K562 (cell line): Measurements from ENCODE around the gene EPHA4. TPM values are rescaled to one million over a fixed set of nuclear protein-coding genes. Genes with fewer than 3 reads are reported as not detected.

Experiments used
- ATAC-seq: fragments of 200-7000 bp; cut with Tn5 transposase; 3 replicates; pipeline ENCODE4 v1.9.1; 2020; ENCODE audit warnings: moderate library complexity
- BruUV-seq: library from RNA; stranded (reverse); fragments of 400-500 nt; replicated peaks from 2 replicates; lab custom pipeline; 2021; lab: Mats Ljungman, UMichigan
- CTCF ChIA-PET: fragments of 300-600 bp; formaldehyde crosslinking; extraction: SDS; loops from one replicate; lab custom pipeline; 2021; ENCODE audit warnings: low intra/inter-chr PET ratio; lab: Yijun Ruan, JAX
- POLR2A ChIA-PET: fragments of 300-600, 350-650 bp; sonication (Branson Sonifier 250); formaldehyde crosslinking; extraction: SDS; loops from one replicate; lab custom pipeline; 2021; ENCODE audit warnings: antibody characterized with exemption, inconsistent platforms; lab: Yijun Ruan, JAX
- DNase-seq, 4 experiments: peaks; one replicate each; pipeline versions ENCODE4 v3.0.0 to v3.0.0-alpha.2; 2011 to 2018; ENCODE audit warnings: low spot score in 3 of 4, mixed read lengths in 3 of 4; ENCODE audit errors: extremely low read depth in 1 of 4
- FAIRE-seq: peaks from 2 replicates; lab custom pipeline; 2011; peaks lifted over from hg19 to GRCh38; lab: Jason Lieb, UNC
- H2AFZ ChIP-seq: 2 replicates; pipeline ENCODE4 v1.6.0; 2011; ENCODE audit warnings: low read depth, low read length, control low read depth, inconsistent platforms
- H3K27ac ChIP-seq: fragments of 200-600 bp; 3 replicates; pipeline ENCODE4 v1.8.0; 2011; ENCODE audit warnings: low read depth, mild to moderate bottlenecking, control low read depth, inconsistent platforms, low read length, moderate library complexity, mixed read lengths; ENCODE audit errors: extremely low read depth
- H3K27me3 ChIP-seq, 2 experiments: fragments of 300-600 bp in 1 of 2; 2 replicates in 1 of 2; 3 replicates in 1 of 2; pipeline versions ENCODE4 v1.6.0 to v1.8.0; 2011; ENCODE audit warnings: inconsistent platforms in 2 of 2, low read length in 2 of 2, mild to moderate bottlenecking in 1 of 2, mixed read lengths in 1 of 2, moderate library complexity in 1 of 2; ENCODE audit not compliant: control insufficient read depth in 2 of 2, insufficient read depth in 2 of 2
- H3K36me3 ChIP-seq: fragments of 300-600 bp; 3 replicates; pipeline ENCODE4 v1.8.0; 2011; ENCODE audit warnings: mild to moderate bottlenecking, low read length, inconsistent platforms; ENCODE audit not compliant: control insufficient read depth, insufficient read depth
- H3K4me1 ChIP-seq, 2 experiments: fragments of 200-600 bp in 1 of 2; replicated peaks in 1 of 2; 2 replicates in 1 of 2; 3 replicates in 1 of 2; pipeline versions ENCODE4 v1.5.1 to v1.8.0; 2011; ENCODE audit warnings: inconsistent platforms in 2 of 2, low read length in 2 of 2, mild to moderate bottlenecking in 1 of 2, mixed read lengths in 1 of 2, moderate library complexity in 1 of 2; ENCODE audit not compliant: control insufficient read depth in 2 of 2, insufficient read depth in 2 of 2
- H3K4me2 ChIP-seq: 2 replicates; pipeline ENCODE4 v1.6.1; 2011; ENCODE audit warnings: low read length, control low read depth, inconsistent platforms, mixed read lengths; ENCODE audit not compliant: insufficient read depth
- H3K4me3 ChIP-seq: fragments of 200-600 bp; sonication (generic), shearing (Covaris generic); 2 replicates; pipeline ENCODE4 v1.5.1; 2016; ENCODE audit warnings: control low read depth, inconsistent platforms
- H3K79me2 ChIP-seq: fragments of 200-600 bp; 3 replicates; pipeline ENCODE4 v1.8.0; 2011; ENCODE audit warnings: low read length, inconsistent platforms; ENCODE audit not compliant: control insufficient read depth, insufficient read depth
- H3K9ac ChIP-seq, 2 experiments: 2 replicates each; pipeline versions ENCODE4 v1.6.0 to v1.6.1; 2011; ENCODE audit warnings: low read depth in 2 of 2, low read length in 2 of 2, control low read depth in 1 of 2, inconsistent platforms in 1 of 2, mild to moderate bottlenecking in 1 of 2, mixed read lengths in 1 of 2; ENCODE audit not compliant: insufficient read depth in 1 of 2
- H3K9me1 ChIP-seq: one replicate; pipeline ENCODE4 v1.6.0; 2011; ENCODE audit warnings: inconsistent platforms, mild to moderate bottlenecking, low read length, moderate library complexity; ENCODE audit not compliant: control insufficient read depth, insufficient read depth
- H3K9me3 ChIP-seq: replicated peaks from 2 replicates; pipeline ENCODE4 v1.5.1; 2011; ENCODE audit warnings: low read depth, low read length, inconsistent platforms; ENCODE audit not compliant: control insufficient read depth, insufficient read depth
- H4K20me1 ChIP-seq: replicated peaks from 2 replicates; pipeline ENCODE4 v1.6.1; 2011; ENCODE audit warnings: low read length, inconsistent platforms, mixed read lengths; ENCODE audit not compliant: control insufficient read depth, insufficient read depth
- C11orf30 ChIP-seq: fragments of 450-650 bp; IDR thresholded peaks from 2 replicates; pipeline ENCODE4 v1.6.1; 2016; ENCODE audit warnings: low read depth, mild to moderate bottlenecking
- CREM ChIP-seq: IDR thresholded peaks from 2 replicates; pipeline ENCODE4 v1.6.1; 2014; ENCODE audit warnings: antibody characterized with exemption, low read depth
- EP300 ChIP-seq: IDR thresholded peaks from 2 replicates; pipeline ENCODE4 v1.6.1; 2012; ENCODE audit warnings: low read length, improper control_type of control experiment
- EZH2 ChIP-seq: IDR thresholded peaks from 2 replicates; pipeline ENCODE4 v1.6.1; 2012; ENCODE audit warnings: low read depth, mild to moderate bottlenecking, inconsistent platforms, low read length, borderline replicate concordance
- FOXK1 ChIP-seq: sonication (generic); formaldehyde crosslinking; IDR thresholded peaks from 2 replicates; pipeline ENCODE4 v1.8.0; 2022; ENCODE audit warnings: missing genetic modification reagents, mild to moderate bottlenecking, borderline replicate concordance
- ILK ChIP-seq: fragments of 450-650 bp; IDR thresholded peaks from 2 replicates; pipeline ENCODE4 v1.6.1; 2016; ENCODE audit warnings: missing genetic modification characterization, low read depth, mild to moderate bottlenecking, missing compliant biosample characterization, moderate library complexity, borderline replicate concordance
- MED1 ChIP-seq: sonication (generic); formaldehyde crosslinking; IDR thresholded peaks from 2 replicates; pipeline ENCODE4 v1.8.1; 2023; ENCODE audit warnings: missing genetic modification reagents, borderline replicate concordance
- MTA3 ChIP-seq: fragments of 450-650 bp; formaldehyde crosslinking; IDR thresholded peaks from 2 replicates; pipeline ENCODE4 v1.6.1; 2017; ENCODE audit warnings: mild to moderate bottlenecking, borderline replicate concordance
- MYNN ChIP-seq, 2 experiments: sonication (generic); formaldehyde crosslinking in 1 of 2; IDR thresholded peaks; 2 replicates each; pipeline versions ENCODE4 v1.5.0 to v1.6.1; 2016 to 2020; ENCODE audit warnings: antibody characterized with exemption in 1 of 2, missing genetic modification reagents in 1 of 2
- NELFE ChIP-seq: IDR thresholded peaks from 2 replicates; pipeline ENCODE4 v1.6.1; 2011; ENCODE audit warnings: mild to moderate bottlenecking; ENCODE audit not compliant: insufficient read depth, insufficient read length
- WGBS: fragments of 100-300 bp; shearing (Covaris generic); methylation state at CpG from one replicate; pipeline ENCODE4 v1.1.6; 2016; ENCODE audit warnings: low coverage, mixed read lengths; ENCODE audit not compliant: insufficient coverage; ENCODE audit errors: missing lambda C conversion rate; 5-methylcytosine and 5-hydroxymethylcytosine counted together
- in situ Hi-C: fragments of 300-500 bp; cut with MboI; formaldehyde crosslinking; loops from 4 replicates; pipeline ENCODE4 v1.15.0; 2018; ENCODE audit warnings: inconsistent platforms, mixed read lengths
- intact Hi-C: fragments of 100-400 bp; cut with micrococcal nuclease; formaldehyde crosslinking; loops from 2 replicates; pipeline ENCODE4 v1.14.2; 2022
- polyA plus RNA-seq, 8 experiments: library from polyadenylated mRNA; depleted of rRNA in 4 of 8; stranded (reverse) in 5 of 8; unstranded in 3 of 8; fragments of >200 nt; fragmentation: Nextera tagmentation in 2 of 8; fragmentation: Illumina TruSeq in 1 of 8; extraction: Ambion mirVana in 2 of 8; extraction: Trizol in 1 of 8; gene quantifications; 2 replicates each; pipeline versions ENCODE4 v1.2.1 to v1.2.3, GENCODE V29; 2011 to 2014; ENCODE audit warnings: inconsistent platforms in 1 of 8, missing spikeins in 1 of 8
- total RNA-seq, 7 experiments: library from RNA; depleted of rRNA in 6 of 7; stranded (reverse); fragments of >200 nt in 6 of 7; fragmentation: Illumina TruSeq in 2 of 7; extraction: Trizol in 2 of 7; gene quantifications; 2 replicates each; pipeline versions ENCODE4 v1.2.1 to v1.2.3, GENCODE V29; 2011 to 2021; ENCODE audit warnings: low replicate concordance in 1 of 7
- TF ChIP-seq, protein P1 (sequence below): fragments of 250-450 bp; sonication (Bioruptor Pico); IDR thresholded peaks from 2 replicates; pipeline ENCODE4 v1.5.1; 2021; ENCODE audit warnings: mild to moderate bottlenecking
- TF ChIP-seq, protein P2 (sequence below): fragments of 450-650 bp; conservative IDR thresholded peaks from 2 replicates; pipeline ENCODE4 v1.6.1; 2016; ENCODE audit warnings: missing genetic modification characterization, low read depth, mild to moderate bottlenecking, missing compliant biosample characterization, moderate library complexity
- TF ChIP-seq, protein P3 (sequence below), 2 experiments: fragments of 450-650 bp; IDR thresholded peaks; 2 replicates each; pipeline ENCODE4 v1.6.1; 2016

EPHA4 gene
- total and polyA plus RNA-seq, 9 of the 15 experiments (the other 6 are each of a cell fraction or from before 2014, with no cell fraction given) = 0.07 to 0.09 (median 0.07) TPM; not detected in 6

DNA sequence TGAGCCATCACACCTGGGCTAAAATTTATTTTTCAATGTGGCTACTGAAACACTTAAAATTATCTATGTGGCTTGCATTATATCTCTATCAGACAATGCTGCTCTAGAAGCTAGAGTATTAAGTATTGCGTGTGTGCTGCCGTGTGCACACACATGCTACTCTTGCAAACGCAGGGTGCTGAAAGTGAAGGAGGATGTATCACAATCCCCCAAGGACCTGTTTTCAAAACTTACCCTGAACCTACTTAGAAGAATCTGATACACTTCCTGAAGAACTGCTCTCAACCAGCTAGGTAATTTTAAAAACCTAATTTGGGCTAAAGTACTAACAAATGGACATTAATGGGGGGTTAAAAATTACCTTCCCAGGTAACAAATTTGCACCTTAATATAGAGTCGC, 66.5 kb downstream of the EPHA4 start:
- no peak overlapping the region for H3K4me2 ChIP-seq
- intact Hi-C loops = no loop called here
- no peaks in the 10 kb centered on the region for H4K20me1 ChIP-seq
- H3K36me3 ChIP-seq = no peaks in the 10 kb centered on the region
- no peak for FAIRE-seq
- H3K4me3 ChIP-seq = no peak overlapping the region
- H2AFZ ChIP-seq = no peak overlapping the region
- no peak for ATAC-seq
- H3K4me1 ChIP-seq = no peaks in the 10 kb centered on the region
- WGBS = 0% methylated on average over 4 of the region's 4 CpGs
- CTCF ChIA-PET = no interaction called here
- no peak for DNase-seq
- H3K79me2 ChIP-seq = no peaks in the 10 kb centered on the region
- POLR2A ChIA-PET = no interaction called here
- H3K27me3 ChIP-seq = no peaks in the 10 kb centered on the region
- H3K27ac ChIP-seq = no peak overlapping the region
- in situ Hi-C loops = no loop called here
- no peaks in the 10 kb centered on the region for H3K9me3 ChIP-seq
- BruUV-seq = no TSS peak
- no peak for TF ChIP-seq CREM
- no peak for TF ChIP-seq NELFE
- TF ChIP-seq EP300 = no peak
- no peak for TF ChIP-seq MTA3
- TF ChIP-seq MED1 (CRISPR knock-in tag) = no peak
- TF ChIP-seq MYNN (IDR thresholded peaks at IDR 0.05) = no peak
- TF ChIP-seq MYNN (CRISPR knock-in tag; IDR thresholded peaks at IDR 0.05) = no peak
- TF ChIP-seq, protein P1, sequence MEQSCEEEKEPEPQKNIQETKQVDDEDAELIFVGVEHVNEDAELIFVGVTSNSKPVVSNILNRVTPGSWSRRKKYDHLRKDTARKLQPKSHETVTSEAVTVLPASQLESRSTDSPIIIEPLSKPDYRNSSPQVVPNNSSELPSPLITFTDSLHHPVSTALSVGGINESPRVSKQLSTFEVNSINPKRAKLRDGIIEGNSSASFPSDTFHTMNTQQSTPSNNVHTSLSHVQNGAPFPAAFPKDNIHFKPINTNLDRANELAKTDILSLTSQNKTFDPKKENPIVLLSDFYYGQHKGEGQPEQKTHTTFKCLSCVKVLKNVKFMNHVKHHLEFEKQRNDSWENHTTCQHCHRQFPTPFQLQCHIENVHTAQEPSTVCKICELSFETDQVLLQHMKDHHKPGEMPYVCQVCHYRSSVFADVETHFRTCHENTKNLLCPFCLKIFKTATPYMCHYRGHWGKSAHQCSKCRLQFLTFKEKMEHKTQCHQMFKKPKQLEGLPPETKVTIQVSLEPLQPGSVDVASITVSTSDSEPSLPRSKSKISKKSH = no peak
- TF ChIP-seq ILK (tag) = no peak
- no peak for TF ChIP-seq FOXK1 (CRISPR knock-in tag)
- TF ChIP-seq C11orf30 = no peak
- TF ChIP-seq, protein P2, sequence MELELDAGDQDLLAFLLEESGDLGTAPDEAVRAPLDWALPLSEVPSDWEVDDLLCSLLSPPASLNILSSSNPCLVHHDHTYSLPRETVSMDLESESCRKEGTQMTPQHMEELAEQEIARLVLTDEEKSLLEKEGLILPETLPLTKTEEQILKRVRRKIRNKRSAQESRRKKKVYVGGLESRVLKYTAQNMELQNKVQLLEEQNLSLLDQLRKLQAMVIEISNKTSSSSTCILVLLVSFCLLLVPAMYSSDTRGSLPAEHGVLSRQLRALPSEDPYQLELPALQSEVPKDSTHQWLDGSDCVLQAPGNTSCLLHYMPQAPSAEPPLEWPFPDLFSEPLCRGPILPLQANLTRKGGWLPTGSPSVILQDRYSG (tag) = no peak
- TF ChIP-seq, protein P3, sequence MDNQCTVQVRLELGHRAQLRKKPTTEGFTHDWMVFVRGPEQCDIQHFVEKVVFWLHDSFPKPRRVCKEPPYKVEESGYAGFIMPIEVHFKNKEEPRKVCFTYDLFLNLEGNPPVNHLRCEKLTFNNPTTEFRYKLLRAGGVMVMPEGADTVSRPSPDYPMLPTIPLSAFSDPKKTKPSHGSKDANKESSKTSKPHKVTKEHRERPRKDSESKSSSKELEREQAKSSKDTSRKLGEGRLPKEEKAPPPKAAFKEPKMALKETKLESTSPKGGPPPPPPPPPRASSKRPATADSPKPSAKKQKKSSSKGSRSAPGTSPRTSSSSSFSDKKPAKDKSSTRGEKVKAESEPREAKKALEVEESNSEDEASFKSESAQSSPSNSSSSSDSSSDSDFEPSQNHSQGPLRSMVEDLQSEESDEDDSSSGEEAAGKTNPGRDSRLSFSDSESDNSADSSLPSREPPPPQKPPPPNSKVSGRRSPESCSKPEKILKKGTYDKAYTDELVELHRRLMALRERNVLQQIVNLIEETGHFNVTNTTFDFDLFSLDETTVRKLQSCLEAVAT (IDR thresholded peaks at IDR 0.05) = no peak
- TF ChIP-seq EZH2 = no peak
- H3K9ac ChIP-seq = no peak overlapping the region
- H3K9me1 ChIP-seq = no peaks in the 10 kb centered on the region
